ENCODE measurements around the gene RAP1GAP.

RAP1GAP gene

DNA sequence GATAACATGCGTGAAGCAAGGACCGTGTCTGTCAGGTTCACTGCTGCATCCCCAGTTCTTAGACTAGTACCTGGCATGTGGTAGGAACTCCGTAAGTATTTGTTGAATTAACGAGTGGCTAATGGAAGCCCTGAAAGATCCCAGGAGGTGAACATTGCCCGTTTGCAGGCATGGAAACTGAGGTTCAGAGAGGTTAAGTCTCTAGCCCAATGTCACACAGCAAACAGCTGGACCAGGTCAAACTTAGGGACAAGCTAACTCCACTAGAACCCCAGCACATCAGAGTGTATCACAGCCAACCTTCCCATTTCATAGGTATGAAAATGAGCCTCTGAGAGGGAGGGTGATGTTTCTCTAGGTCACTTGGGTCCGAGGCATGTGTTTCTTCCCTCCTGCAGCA lies 27.6 kb downstream of the RAP1GAP start:
- H3K4me1 ChIP-seq (ENCODE audit: insufficient read depth, low read length, poor library complexity, severe bottlenecking) = no peaks in the 10 kb centered on the region
- H3K9me2 ChIP-seq (replicated peaks; ENCODE audit: low read depth, low read length) = no peaks in the 10 kb centered on the region
- no peak overlapping the region for H3K4me3 ChIP-seq (ENCODE audit: low read length, poor library complexity, severe bottlenecking)
- no peak overlapping the region for H3K4me2 ChIP-seq (ENCODE audit: low read depth, low read length, poor library complexity, severe bottlenecking)
- no peak for TF ChIP-seq EZH2phosphoT487 (IDR thresholded peaks at IDR 0.05; ENCODE audit: borderline replicate concordance)
- TF ChIP-seq, protein P1, sequence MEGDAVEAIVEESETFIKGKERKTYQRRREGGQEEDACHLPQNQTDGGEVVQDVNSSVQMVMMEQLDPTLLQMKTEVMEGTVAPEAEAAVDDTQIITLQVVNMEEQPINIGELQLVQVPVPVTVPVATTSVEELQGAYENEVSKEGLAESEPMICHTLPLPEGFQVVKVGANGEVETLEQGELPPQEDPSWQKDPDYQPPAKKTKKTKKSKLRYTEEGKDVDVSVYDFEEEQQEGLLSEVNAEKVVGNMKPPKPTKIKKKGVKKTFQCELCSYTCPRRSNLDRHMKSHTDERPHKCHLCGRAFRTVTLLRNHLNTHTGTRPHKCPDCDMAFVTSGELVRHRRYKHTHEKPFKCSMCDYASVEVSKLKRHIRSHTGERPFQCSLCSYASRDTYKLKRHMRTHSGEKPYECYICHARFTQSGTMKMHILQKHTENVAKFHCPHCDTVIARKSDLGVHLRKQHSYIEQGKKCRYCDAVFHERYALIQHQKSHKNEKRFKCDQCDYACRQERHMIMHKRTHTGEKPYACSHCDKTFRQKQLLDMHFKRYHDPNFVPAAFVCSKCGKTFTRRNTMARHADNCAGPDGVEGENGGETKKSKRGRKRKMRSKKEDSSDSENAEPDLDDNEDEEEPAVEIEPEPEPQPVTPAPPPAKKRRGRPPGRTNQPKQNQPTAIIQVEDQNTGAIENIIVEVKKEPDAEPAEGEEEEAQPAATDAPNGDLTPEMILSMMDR (conservative IDR thresholded peaks at IDR 0.05; ENCODE audit: low read length) = no peak
- H3K79me2 ChIP-seq (ENCODE audit: insufficient read depth, low read length) = no peaks in the 10 kb centered on the region
- H3F3A ChIP-seq (ENCODE audit: low read depth) = no peaks in the 10 kb centered on the region
- H3K9ac ChIP-seq (ENCODE audit: low read depth, low read length, poor library complexity, severe bottlenecking) = no peak overlapping the region
- H3K9me3 ChIP-seq (ENCODE audit: insufficient read depth, low read depth, low read length) = no peaks in the 10 kb centered on the region
- H4K20me1 ChIP-seq (ENCODE audit: insufficient read depth, low read length, poor library complexity, severe bottlenecking) = no peaks in the 10 kb centered on the region
- no peak overlapping the region for H2AFZ ChIP-seq (ENCODE audit: low read length)
- H3K36me3 ChIP-seq (ENCODE audit: insufficient read depth, low read length) = no peaks in the 10 kb centered on the region
- H3K27me3 ChIP-seq (ENCODE audit: insufficient read depth, low read length, poor library complexity, severe bottlenecking) = no peaks in the 10 kb centered on the region

DNA sequence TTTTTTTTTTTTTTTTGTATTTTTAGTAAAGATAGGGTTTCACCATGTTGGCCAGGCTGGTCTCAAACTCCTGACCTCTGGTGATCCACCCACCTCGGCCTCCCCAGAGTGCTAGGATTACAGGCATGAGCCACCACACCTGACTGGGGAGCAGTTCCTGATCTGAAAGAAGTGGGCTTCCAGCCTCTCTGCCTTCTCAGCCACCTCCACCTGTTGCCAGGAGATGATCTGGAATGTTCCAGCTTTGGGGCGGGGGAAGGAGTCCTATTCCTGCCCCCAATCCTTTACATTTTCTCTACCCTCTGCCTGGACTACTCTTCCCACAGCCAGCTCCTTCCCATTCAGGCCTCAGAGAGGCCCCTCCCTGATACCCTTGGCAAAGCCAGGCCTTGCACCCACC lies 28.1 kb downstream of the RAP1GAP start:
- Histone ChIP-seq H3K4me1 (ENCODE audit: insufficient read depth, low read length, poor library complexity, severe bottlenecking) (no peaks in the 10 kb centered on the region), H3K27me3 (ENCODE audit: insufficient read depth, low read length, poor library complexity, severe bottlenecking) (no peaks in the 10 kb centered on the region)
- TF ChIP-seq, protein P1 (conservative IDR thresholded peaks at IDR 0.05; ENCODE audit: low read length) = no peak
- no peak for TF ChIP-seq EZH2phosphoT487 (IDR thresholded peaks at IDR 0.05; ENCODE audit: borderline replicate concordance)

GRCh38 chr1:21640653-21641052 lies 28.5 kb downstream of the RAP1GAP start:
- Histone ChIP-seq H3K79me2 (ENCODE audit: insufficient read depth, low read length) (no peaks in the 10 kb centered on the region), H3K9ac (ENCODE audit: low read depth, low read length, poor library complexity, severe bottlenecking) (no peak overlapping the region), H3K36me3 (ENCODE audit: insufficient read depth, low read length) (no peaks in the 10 kb centered on the region), H3K4me1 (ENCODE audit: insufficient read depth, low read length, poor library complexity, severe bottlenecking) (no peaks in the 10 kb centered on the region), H3K27me3 (ENCODE audit: insufficient read depth, low read length, poor library complexity, severe bottlenecking) (no peaks in the 10 kb centered on the region), H3K4me2 (ENCODE audit: low read depth, low read length, poor library complexity, severe bottlenecking) (no peak overlapping the region), H3K9me2 (replicated peaks; ENCODE audit: low read depth, low read length) (no peaks in the 10 kb centered on the region), H2AFZ (ENCODE audit: low read length) (no peak overlapping the region), H3K9me3 (ENCODE audit: insufficient read depth, low read depth, low read length) (no peaks in the 10 kb centered on the region), H3K4me3 (ENCODE audit: low read length, poor library complexity, severe bottlenecking) (no peak overlapping the region), H3F3A (ENCODE audit: low read depth) (no peaks in the 10 kb centered on the region), H4K20me1 (ENCODE audit: insufficient read depth, low read length, poor library complexity, severe bottlenecking) (no peaks in the 10 kb centered on the region)
- no peak for TF ChIP-seq EZH2phosphoT487 (IDR thresholded peaks at IDR 0.05; ENCODE audit: borderline replicate concordance)
- TF ChIP-seq, protein P1 (conservative IDR thresholded peaks at IDR 0.05; ENCODE audit: low read length) = no peak

More for the DNA sequence above, 28.1 kb downstream of the RAP1GAP start:
- H2AFZ ChIP-seq (ENCODE audit: low read length) = no peak overlapping the region
- no peaks in the 10 kb centered on the region for H3K9me2 ChIP-seq (replicated peaks; ENCODE audit: low read depth, low read length)
- no peaks in the 10 kb centered on the region for H4K20me1 ChIP-seq (ENCODE audit: insufficient read depth, low read length, poor library complexity, severe bottlenecking)
- H3K4me3 ChIP-seq (ENCODE audit: low read length, poor library complexity, severe bottlenecking) = no peak overlapping the region
- H3F3A ChIP-seq (ENCODE audit: low read depth) = no peaks in the 10 kb centered on the region
- H3K9ac ChIP-seq (ENCODE audit: low read depth, low read length, poor library complexity, severe bottlenecking) = no peak overlapping the region
- H3K36me3 ChIP-seq (ENCODE audit: insufficient read depth, low read length) = no peaks in the 10 kb centered on the region
- H3K79me2 ChIP-seq (ENCODE audit: insufficient read depth, low read length) = no peaks in the 10 kb centered on the region
- H3K9me3 ChIP-seq (ENCODE audit: insufficient read depth, low read depth, low read length) = no peaks in the 10 kb centered on the region
- H3K4me2 ChIP-seq (ENCODE audit: low read depth, low read length, poor library complexity, severe bottlenecking) = no peak overlapping the region

Data from Loucy (cell line).